Endothelial cell of umbilical vein (primary cell): ENCODE measurements around the gene ZBTB7C. TPM values are rescaled to one million over a fixed set of nuclear protein-coding genes. Genes with fewer than 3 reads are reported as not detected.

ENCODE experiments used
- BruUV-seq: library from RNA; stranded (reverse); fragments of 400-500 nt; replicated peaks from 2 replicates; lab custom pipeline; 2021; lab: Mats Ljungman, UMichigan
- CTCF ChIA-PET: fragments of 300-600, 350-600 bp; sonication (Branson Sonifier 250); formaldehyde crosslinking; loops from one replicate; lab custom pipeline; 2021; ENCODE audit warnings: antibody characterized with exemption, inconsistent platforms; lab: Charles Lee
- POLR2A ChIA-PET: fragments of 300-600, 350-600 bp; sonication (Branson Sonifier 250); formaldehyde crosslinking; loops from one replicate; lab custom pipeline; 2021; ENCODE audit warnings: antibody characterized with exemption, inconsistent platforms; lab: Charles Lee
- DNase-seq: peaks from one replicate; pipeline ENCODE4 v3.0.0-alpha.2; 2011; ENCODE audit warnings: low read depth, low spot score
- FAIRE-seq: peaks from 2 replicates; lab custom pipeline; 2011; peaks lifted over from hg19 to GRCh38; lab: Jason Lieb, UNC
- H2AFZ ChIP-seq: 2 replicates; pipeline ENCODE4 v1.6.0; 2012; ENCODE audit warnings: low read depth, low read length, control low read depth, inconsistent platforms
- H3K27ac ChIP-seq: 2 replicates; pipeline ENCODE4 v1.5.1; 2011; ENCODE audit warnings: low read depth, mild to moderate bottlenecking, control low read depth, low read length, moderate library complexity; ENCODE audit not compliant: insufficient read depth
- H3K27me3 ChIP-seq, 2 experiments: 2 replicates each; pipeline versions ENCODE4 v1.6.0 to v1.6.1; 2011; ENCODE audit warnings: low read length in 2 of 2, mixed read lengths in 1 of 2; ENCODE audit not compliant: control insufficient read depth in 2 of 2, insufficient read depth in 2 of 2
- H3K36me3 ChIP-seq, 2 experiments: 2 replicates in 1 of 2; 3 replicates in 1 of 2; pipeline ENCODE4 v1.5.1; 2011; ENCODE audit warnings: low read length in 2 of 2, mild to moderate bottlenecking in 1 of 2, moderate library complexity in 1 of 2; ENCODE audit not compliant: control insufficient read depth in 2 of 2, insufficient read depth in 2 of 2; ENCODE audit errors: extremely low read depth in 1 of 2
- H3K4me1 ChIP-seq: 3 replicates; pipeline ENCODE4 v1.5.1; 2011; ENCODE audit warnings: mild to moderate bottlenecking, low read length; ENCODE audit not compliant: control insufficient read depth, insufficient read depth; ENCODE audit errors: extremely low read depth
- H3K4me2 ChIP-seq: 2 replicates; pipeline ENCODE4 v1.6.1; 2011; ENCODE audit warnings: low read length, control low read depth, mixed read lengths; ENCODE audit not compliant: insufficient read depth
- H3K4me3 ChIP-seq, 3 experiments: fragments of 200-600 bp in 1 of 3; sonication (generic), shearing (Covaris generic) in 1 of 3; replicated peaks in 1 of 3; 2 replicates each; pipeline ENCODE4 v1.5.1; 2011 to 2016; ENCODE audit warnings: control low read depth in 3 of 3, low read length in 3 of 3, mild to moderate bottlenecking in 2 of 3, inconsistent platforms in 1 of 3, low read depth in 1 of 3, moderate library complexity in 1 of 3; ENCODE audit not compliant: insufficient read depth in 1 of 3
- H3K79me2 ChIP-seq: 2 replicates; pipeline ENCODE4 v1.6.0; 2012; ENCODE audit warnings: low read length, inconsistent platforms; ENCODE audit not compliant: control insufficient read depth, insufficient read depth
- H3K9ac ChIP-seq: replicated peaks from 2 replicates; pipeline ENCODE3; 2011; ENCODE audit warnings: low read length, control low read depth; ENCODE audit not compliant: insufficient read depth; ENCODE audit errors: extremely low read depth
- H3K9me1 ChIP-seq: replicated peaks from 3 replicates; pipeline ENCODE4 v1.6.0; 2011; ENCODE audit warnings: mild to moderate bottlenecking, low read length; ENCODE audit not compliant: control insufficient read depth, insufficient read depth; ENCODE audit errors: extremely low read depth
- H3K9me3 ChIP-seq: replicated peaks from 2 replicates; pipeline ENCODE4 v1.5.1; 2012; ENCODE audit warnings: low read length, inconsistent platforms; ENCODE audit not compliant: control insufficient read depth, insufficient read depth
- H4K20me1 ChIP-seq: replicated peaks from 2 replicates; pipeline ENCODE3; 2011; ENCODE audit warnings: mild to moderate bottlenecking, low read length; ENCODE audit not compliant: control insufficient read depth, insufficient read depth; ENCODE audit errors: extremely low read depth
- CTCF ChIP-seq, 2 donors: IDR thresholded peaks; 1 replicate in 1 of 2; 2 replicates in 1 of 2; pipeline ENCODE4 v1.5.1; 2011; ENCODE audit warnings: low read length in 2 of 2, mild to moderate bottlenecking in 2 of 2, moderate library complexity in 2 of 2, control low read depth in 1 of 2, inconsistent platforms in 1 of 2, low read depth in 1 of 2; ENCODE audit not compliant: insufficient read depth in 1 of 2; ENCODE audit errors: extremely low read depth in 1 of 2
- EZH2 ChIP-seq: IDR thresholded peaks from 2 replicates; pipeline ENCODE4 v1.6.1; 2012; ENCODE audit warnings: borderline replicate concordance, low read depth, mild to moderate bottlenecking, moderate library complexity, low read length, inconsistent platforms; ENCODE audit not compliant: severe bottlenecking
- FOS ChIP-seq: IDR thresholded peaks from 2 replicates; pipeline ENCODE4 v1.6.1; 2011; ENCODE audit warnings: mild to moderate bottlenecking, low read length, moderate library complexity, borderline replicate concordance; ENCODE audit not compliant: insufficient read depth
- GATA2 ChIP-seq: IDR thresholded peaks from 2 replicates; pipeline ENCODE4 v1.7.0; 2011; ENCODE audit warnings: low read depth, mild to moderate bottlenecking, moderate library complexity, mixed read lengths, low read length; ENCODE audit not compliant: insufficient read length, insufficient read depth
- JUN ChIP-seq: IDR thresholded peaks from 2 replicates; pipeline ENCODE4 v1.6.1; 2011; ENCODE audit warnings: borderline replicate concordance, low read depth; ENCODE audit not compliant: insufficient read length, insufficient read depth
- MAX ChIP-seq: IDR thresholded peaks from 2 replicates; pipeline ENCODE4 v1.6.1; 2011; ENCODE audit not compliant: insufficient read depth, insufficient read length
- MYC ChIP-seq: IDR thresholded peaks from one replicate; pipeline ENCODE4 v1.6.1; 2011; ENCODE audit warnings: mild to moderate bottlenecking, low read depth, low read length
- POLR2A ChIP-seq: IDR thresholded peaks from 2 replicates; pipeline ENCODE4 v1.6.1; 2012; ENCODE audit warnings: low read depth, mild to moderate bottlenecking, control low read depth, low read length
- POLR2AphosphoS5 ChIP-seq: IDR thresholded peaks from 2 replicates; pipeline ENCODE4 v1.6.1; 2012; ENCODE audit warnings: low read depth, mild to moderate bottlenecking, control low read depth, low read length, moderate library complexity; ENCODE audit not compliant: insufficient read depth
- dilution Hi-C: fragments of 300-500 bp; cut with MboI; formaldehyde crosslinking; loops from one replicate; pipeline ENCODE4 v1.15.0; 2019; ENCODE audit warnings: low sequenced_read_pairs; ENCODE audit not compliant: extremely low pct_ligation_motif_present
- intact Hi-C: fragments of 100-400 bp; cut with micrococcal nuclease; formaldehyde crosslinking; loops from one replicate; pipeline ENCODE4 v1.10.0; 2022
- polyA plus RNA-seq, 4 experiments: library from polyadenylated mRNA; depleted of rRNA in 3 of 4; stranded (reverse) in 3 of 4; unstranded in 1 of 4; fragments of >200 nt; gene quantifications; 2 replicates each; pipeline versions ENCODE4 v1.2.1 to v1.2.3, GENCODE V29; 2011 to 2012; ENCODE audit warnings: missing spikeins in 1 of 4
- total RNA-seq: library from RNA; stranded (reverse); gene quantifications from 2 replicates; pipeline ENCODE4 v1.2.3, GENCODE V29; 2021

The ZBTB7C gene
- total and polyA plus RNA-seq, 2 donors (not counting 3 experiments of a cell fraction or from before 2014, with no cell fraction given): not detected

- H3K27ac ChIP-seq: no peak overlapping the region
- no peaks in the 10 kb centered on the region for H3K4me1 ChIP-seq
- H3K4me3 ChIP-seq: no peak overlapping the region
- H3K9me3 ChIP-seq: no peaks in the 10 kb centered on the region
- H3K27me3 ChIP-seq: no peaks in the 10 kb centered on the region
- no peaks in the 10 kb centered on the region for H4K20me1 ChIP-seq
- no peak overlapping the region for H2AFZ ChIP-seq
- TF ChIP-seq EZH2 (no peak), MAX (no peak), POLR2AphosphoS5 (no peak), JUN (no peak), MYC (no peak), CTCF (IDR thresholded peaks at IDR 0.05; ENCODE audit: extremely low read depth in 1 of 2, insufficient read depth in 1 of 2, low read depth in 1 of 2, low read length in 2 of 2) (no peak), POLR2A (no peak), GATA2 (no peak), FOS (no peak)
- dilution Hi-C loops: no loop called here
- BruUV-seq: no TSS peak
- no peaks in the 10 kb centered on the region for H3K79me2 ChIP-seq
- H3K4me2 ChIP-seq: no peak overlapping the region
- ChIA-PET POLR2A (no interaction called here), CTCF (no interaction called here)
- FAIRE-seq: no peak
- intact Hi-C loops: no loop called here
- H3K36me3 ChIP-seq: no peaks in the 10 kb centered on the region
- H3K9ac ChIP-seq: no peak overlapping the region
- DNase-seq: no peak
- H3K9me1 ChIP-seq: no peaks in the 10 kb centered on the region
Measured at GRCh38 chr18:48306838-48307237, 102.3 kb downstream of the ZBTB7C start.
